Body of pancreas (tissue), 4 donors: ENCODE results near the gene SLC26A6. TPM values are rescaled to one million over a fixed set of nuclear protein-coding genes. Genes with fewer than 3 reads are reported as not detected.

Source experiments
- ATAC-seq: fragments of 150-250 bp; one replicate; pipeline ENCODE4 v1.9.1; 2016
- DNase-seq, 4 donors: peaks; one replicate each; pipeline ENCODE4 v3.0.0-alpha.2; 2019
- H3K27ac ChIP-seq, 4 donors: fragments of 200-600 bp; sonication (generic); 1 replicate in 3 of 4; 2 replicates in 1 of 4; pipeline versions ENCODE4 v1.5.1 to v1.6.1; 2016 to 2019; ENCODE audit warnings: mild to moderate bottlenecking in 1 of 4, mixed read lengths in 1 of 4, moderate library complexity in 1 of 4
- H3K27me3 ChIP-seq, 2 donors: fragments of 200-600 bp; sonication (generic); one replicate each; pipeline ENCODE4 v1.6.0; 2016; ENCODE audit warnings: mild to moderate bottlenecking in 1 of 2
- H3K36me3 ChIP-seq, 2 donors: fragments of 200-600 bp; sonication (generic); replicated peaks in 1 of 2; 2 replicates each; pipeline ENCODE4 v1.5.1; 2016; ENCODE audit warnings: low read depth in 2 of 2; ENCODE audit not compliant: insufficient read depth in 1 of 2
- H3K4me1 ChIP-seq: fragments of 200-600 bp; sonication (generic); one replicate; pipeline ENCODE4 v1.6.0; 2016
- H3K4me3 ChIP-seq, 2 donors: fragments of 200-600 bp; sonication (generic); 1 replicate in 1 of 2; 2 replicates in 1 of 2; pipeline ENCODE4 v1.5.1; 2016 to 2019
- H3K9me3 ChIP-seq, 3 donors: fragments of 200-600 bp; sonication (generic); 1 replicate in 2 of 3; 2 replicates in 1 of 3; pipeline ENCODE4 v1.5.1; 2016
- POLR2A ChIP-seq, 3 donors: fragments of 450-650 bp; IDR thresholded peaks; one replicate each; pipeline ENCODE4 v1.6.1; 2016; ENCODE audit warnings: antibody characterized with exemption in 3 of 3, mild to moderate bottlenecking in 2 of 3
- WGBS, 2 donors: methylation state at CpG; one replicate each; pipeline ENCODE4 v1.1.5; 2017; 5-methylcytosine and 5-hydroxymethylcytosine counted together
- intact Hi-C: fragments of 100-400 bp; cut with DNase I; formaldehyde crosslinking; loops from one replicate; pipeline ENCODE4 v1.15.1; 2023
- total RNA-seq, 2 donors: library from RNA; depleted of rRNA; stranded (reverse); fragments of >200 nt; gene quantifications; one replicate each; pipeline ENCODE4 v1.1.0, GENCODE V29; 2016
- TF ChIP-seq, protein P1 (sequence below), 7 experiments: fragments of 450-650 bp in 4 of 7; fragments of 200-600 bp in 3 of 7; sonication (generic) in 3 of 7; IDR thresholded peaks; one replicate each; pipeline ENCODE4 v1.5.1; 2016 to 2019; ENCODE audit warnings: antibody characterized with exemption in 7 of 7

Gene SLC26A6
- total RNA-seq, 2 donors from 2014 or later: 17.8 to 35.0 TPM

DNA sequence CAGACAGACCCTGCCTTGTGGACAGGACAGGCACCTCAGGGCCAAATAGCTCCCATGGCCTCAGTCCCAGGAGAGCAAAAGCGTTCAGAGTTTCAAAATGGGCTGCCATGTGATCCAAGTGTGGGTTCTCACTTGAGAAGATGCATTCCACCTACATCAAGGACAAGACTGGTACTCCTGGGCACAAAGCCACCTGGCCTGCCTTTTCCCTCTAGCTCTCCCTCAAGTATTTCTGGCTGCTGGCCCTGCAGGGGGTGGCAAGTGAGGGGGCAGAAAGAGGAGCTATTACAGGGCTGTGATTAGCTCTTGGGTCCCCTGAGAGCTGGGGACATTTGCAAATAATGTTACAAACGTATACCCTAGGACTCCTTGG, 33.7 kb downstream of the SLC26A6 start:
- no peak for DNase-seq
- H3K27me3 ChIP-seq: no peaks in the 10 kb centered on the region
- no peak for ATAC-seq
- TF ChIP-seq, protein P1, sequence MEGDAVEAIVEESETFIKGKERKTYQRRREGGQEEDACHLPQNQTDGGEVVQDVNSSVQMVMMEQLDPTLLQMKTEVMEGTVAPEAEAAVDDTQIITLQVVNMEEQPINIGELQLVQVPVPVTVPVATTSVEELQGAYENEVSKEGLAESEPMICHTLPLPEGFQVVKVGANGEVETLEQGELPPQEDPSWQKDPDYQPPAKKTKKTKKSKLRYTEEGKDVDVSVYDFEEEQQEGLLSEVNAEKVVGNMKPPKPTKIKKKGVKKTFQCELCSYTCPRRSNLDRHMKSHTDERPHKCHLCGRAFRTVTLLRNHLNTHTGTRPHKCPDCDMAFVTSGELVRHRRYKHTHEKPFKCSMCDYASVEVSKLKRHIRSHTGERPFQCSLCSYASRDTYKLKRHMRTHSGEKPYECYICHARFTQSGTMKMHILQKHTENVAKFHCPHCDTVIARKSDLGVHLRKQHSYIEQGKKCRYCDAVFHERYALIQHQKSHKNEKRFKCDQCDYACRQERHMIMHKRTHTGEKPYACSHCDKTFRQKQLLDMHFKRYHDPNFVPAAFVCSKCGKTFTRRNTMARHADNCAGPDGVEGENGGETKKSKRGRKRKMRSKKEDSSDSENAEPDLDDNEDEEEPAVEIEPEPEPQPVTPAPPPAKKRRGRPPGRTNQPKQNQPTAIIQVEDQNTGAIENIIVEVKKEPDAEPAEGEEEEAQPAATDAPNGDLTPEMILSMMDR (IDR thresholded peaks at IDR 0.05): no peak
- no peak for TF ChIP-seq POLR2A (IDR thresholded peaks at IDR 0.05)
- WGBS, 2 donors: 77 to 86% methylated on average over 1 to 2 of the region's 2 CpGs
- H3K9me3 ChIP-seq: no peaks in the 10 kb centered on the region
- peaks cover 24 to 58% of the 10 kb centered on the region in 2 donors for H3K36me3 ChIP-seq
- no peak overlapping the region for H3K4me3 ChIP-seq
- intact Hi-C loops: no loop called here
- H3K4me1 ChIP-seq: no peaks in the 10 kb centered on the region
- H3K27ac ChIP-seq: no peak overlapping the region

- Histone ChIP-seq H3K4me1 (no peaks in the 10 kb centered on the region), H3K36me3 (peaks cover 24 to 58% of the 10 kb centered on the region in 2 donors), H3K27me3 (no peaks in the 10 kb centered on the region), H3K27ac (no peak overlapping the region), H3K9me3 (no peaks in the 10 kb centered on the region), H3K4me3 (no peak overlapping the region)
- intact Hi-C loops: no loop called here
- TF ChIP-seq POLR2A (IDR thresholded peaks at IDR 0.05): no peak
- TF ChIP-seq, protein P1 (IDR thresholded peaks at IDR 0.05): no peak
- WGBS, 2 donors: 90 to 97% methylated on average over 9 to 19 of the region's 19 CpGs
- DNase-seq: no peak
- no peak for ATAC-seq
These were observed 34.3 kb downstream of the SLC26A6 start for GRCh38 chr3:48600711-48601621.

GRCh38 chr3:48599509-48600285, 35.6 kb downstream of the SLC26A6 start:
- ATAC-seq: no peak
- Histone ChIP-seq H3K4me3 (no peak overlapping the region), H3K36me3 (peaks cover 22 to 52% of the 10 kb centered on the region in 2 donors), H3K4me1 (peaks cover 10% of the 10 kb centered on the region), H3K27me3 (no peaks in the 10 kb centered on the region), H3K9me3 (no peaks in the 10 kb centered on the region), H3K27ac (no peak overlapping the region)
- no peak for TF ChIP-seq POLR2A (IDR thresholded peaks at IDR 0.05)
- TF ChIP-seq, protein P1 (IDR thresholded peaks at IDR 0.05): no peak
- WGBS, 2 donors: 99 to 100% methylated on average over 9 to 12 of the region's 12 CpGs
- no peak for DNase-seq
- intact Hi-C loops: no loop called here

- 76 to 86% methylated on average over 9 to 11 of the region's 11 CpGs for WGBS, 2 donors
- Histone ChIP-seq H3K27me3 (no peaks in the 10 kb centered on the region), H3K36me3 (peaks cover 18 to 46% of the 10 kb centered on the region in 2 donors), H3K27ac (no peak overlapping the region), H3K9me3 (no peaks in the 10 kb centered on the region), H3K4me1 (peaks cover 13% of the 10 kb centered on the region), H3K4me3 (no peak overlapping the region)
- intact Hi-C loops: no loop called here
- TF ChIP-seq POLR2A (IDR thresholded peaks at IDR 0.05): no peak
- TF ChIP-seq, protein P1 (IDR thresholded peaks at IDR 0.05): no peak
- DNase-seq (no peak), ATAC-seq (no peak)
These were observed 36.2 kb downstream of the SLC26A6 start for GRCh38 chr3:48599077-48599501.
